GM12878 (cell line): ENCODE measurements around the gene CLDN6. TPM values are rescaled to one million over a fixed set of nuclear protein-coding genes. Genes with fewer than 3 reads are reported as not detected.

Experiments used
- ATAC-seq: fragments of 200-7000 bp; cut with Tn5 transposase; 3 replicates; pipeline ENCODE4 v1.9.1; 2020; ENCODE audit warnings: mild to moderate bottlenecking, moderate library complexity
- BruUV-seq: library from RNA; stranded (reverse); fragments of 400-500 nt; replicated peaks from 2 replicates; lab custom pipeline; 2021; lab: Mats Ljungman, UMichigan
- CTCF ChIA-PET: fragments of 300-600 bp; sonication (Branson Sonifier 250); formaldehyde crosslinking; extraction: SDS; loops from one replicate; lab custom pipeline; 2021; ENCODE audit warnings: inconsistent platforms; lab: Yijun Ruan, JAX
- POLR2A ChIA-PET: fragments of 350-600 bp; formaldehyde crosslinking; extraction: SDS; loops from one replicate; lab custom pipeline; 2021; ENCODE audit warnings: inconsistent platforms; lab: Charles Lee
- RAD21 ChIA-PET: fragments of 300-600 bp; sonication (Branson Sonifier 250); formaldehyde crosslinking; loops from one replicate; lab custom pipeline; 2023; ENCODE audit warnings: antibody characterized with exemption; ENCODE audit not compliant: unreplicated experiment; lab: Charles Lee
- SMC1A ChIA-PET: fragments of 300-600 bp; sonication (Branson Sonifier 250); formaldehyde crosslinking; loops from one replicate; lab custom pipeline; 2023; ENCODE audit not compliant: unreplicated experiment, uncharacterized antibody; lab: Charles Lee
- DNase-seq: peaks from one replicate; pipeline ENCODE4 v3.0.0-alpha.2; 2011; ENCODE audit warnings: low read depth, low spot score
- FAIRE-seq: peaks from 3 replicates; lab custom pipeline; 2011; peaks lifted over from hg19 to GRCh38; lab: Jason Lieb, UNC
- H2AFZ ChIP-seq: 2 replicates; pipeline ENCODE4 v1.6.0; 2011; ENCODE audit warnings: low read depth, low read length, control low read depth; ENCODE audit not compliant: control insufficient read depth
- H3K27ac ChIP-seq: 2 replicates; pipeline ENCODE4 v1.5.1; 2011; ENCODE audit warnings: control low read depth; ENCODE audit not compliant: control insufficient read depth, insufficient read depth
- H3K27me3 ChIP-seq, 2 experiments: replicated peaks in 1 of 2; 2 replicates each; pipeline versions ENCODE4 v1.6.0 to v1.6.1; 2011; ENCODE audit warnings: low read length in 1 of 2; ENCODE audit not compliant: control insufficient read depth in 2 of 2, insufficient read depth in 2 of 2
- H3K36me3 ChIP-seq, 2 experiments: 2 replicates each; pipeline ENCODE4 v1.5.1; 2011; ENCODE audit warnings: low read length in 1 of 2; ENCODE audit not compliant: control insufficient read depth in 2 of 2, insufficient read depth in 2 of 2
- H3K4me1 ChIP-seq: 2 replicates; pipeline ENCODE4 v1.6.1; 2011; ENCODE audit warnings: mild to moderate bottlenecking, low read length, moderate library complexity, mixed read lengths; ENCODE audit not compliant: control insufficient read depth, insufficient read depth
- H3K4me2 ChIP-seq: 2 replicates; pipeline ENCODE4 v1.6.0; 2011; ENCODE audit warnings: control low read depth; ENCODE audit not compliant: control insufficient read depth, insufficient read depth
- H3K4me3 ChIP-seq: fragments of 200-600 bp; sonication (generic); 2 replicates; pipeline ENCODE4 v1.5.1; 2016
- H3K79me2 ChIP-seq: 2 replicates; pipeline ENCODE4 v1.6.0; 2011; ENCODE audit warnings: low read length; ENCODE audit not compliant: control insufficient read depth, insufficient read depth
- H3K9ac ChIP-seq: 2 replicates; pipeline ENCODE4 v1.8.0; 2011; ENCODE audit warnings: low read length, control low read depth, mixed read lengths; ENCODE audit not compliant: control insufficient read depth, insufficient read depth
- H3K9me3 ChIP-seq: replicated peaks from 3 replicates; pipeline ENCODE4 v1.5.1; 2011; ENCODE audit warnings: mild to moderate bottlenecking, low read length; ENCODE audit not compliant: control insufficient read depth, insufficient read depth
- H4K20me1 ChIP-seq: 2 replicates; pipeline ENCODE4 v1.6.0; 2011; ENCODE audit not compliant: control insufficient read depth, insufficient read depth
- ATF7 ChIP-seq: fragments of 450-650 bp; IDR thresholded peaks from 2 replicates; pipeline ENCODE4 v1.6.1; 2016; ENCODE audit warnings: low read depth, mild to moderate bottlenecking
- BCL11A ChIP-seq: IDR thresholded peaks from 2 replicates; pipeline ENCODE4 v1.6.1; 2011; ENCODE audit warnings: low read depth, low read length
- CHD2 ChIP-seq: IDR thresholded peaks from 2 replicates; pipeline ENCODE4 v1.6.1; 2011; ENCODE audit warnings: low read depth, low read length, improper control_type of control experiment, borderline replicate concordance
- DPF2 ChIP-seq: fragments of 450-650 bp; IDR thresholded peaks from 2 replicates; pipeline ENCODE4 v1.6.1; 2017; ENCODE audit warnings: mild to moderate bottlenecking
- EGR1 ChIP-seq, 2 experiments: IDR thresholded peaks; 1 replicate in 1 of 2; 2 replicates in 1 of 2; pipeline ENCODE4 v1.6.1; 2011 to 2012; ENCODE audit warnings: low read depth in 2 of 2, low read length in 2 of 2, borderline replicate concordance in 1 of 2, mild to moderate bottlenecking in 1 of 2, moderate library complexity in 1 of 2
- HCFC1 ChIP-seq: fragments of 150-350 bp; IDR thresholded peaks from 2 replicates; pipeline ENCODE4 v1.6.1; 2014; ENCODE audit warnings: low read length
- HDGF ChIP-seq: fragments of 450-650 bp; IDR thresholded peaks from 2 replicates; pipeline ENCODE4 v1.6.1; 2016; ENCODE audit warnings: antibody characterized with exemption
- IKZF1 ChIP-seq: fragments of 450-650 bp; conservative IDR thresholded peaks from 2 replicates; pipeline ENCODE4 v1.6.1; 2017; ENCODE audit warnings: antibody characterized with exemption, mild to moderate bottlenecking
- KAT2A ChIP-seq: conservative IDR thresholded peaks from 2 replicates; pipeline ENCODE4 v1.6.1; 2011; ENCODE audit warnings: low read depth, low read length; ENCODE audit not compliant: control insufficient read depth
- KLF5 ChIP-seq: fragments of 450-650 bp; IDR thresholded peaks from 2 replicates; pipeline ENCODE4 v1.6.1; 2014; ENCODE audit warnings: mild to moderate bottlenecking; ENCODE audit not compliant: partially characterized antibody
- LARP7 ChIP-seq: fragments of 450-650 bp; IDR thresholded peaks from 2 replicates; pipeline ENCODE4 v1.6.1; 2017; ENCODE audit warnings: mild to moderate bottlenecking
- NFIC ChIP-seq: IDR thresholded peaks from 2 replicates; pipeline ENCODE4 v1.6.1; 2012; ENCODE audit warnings: low read depth, mild to moderate bottlenecking, inconsistent platforms, low read length, moderate library complexity
- NR2C2 ChIP-seq: IDR thresholded peaks from 2 replicates; pipeline ENCODE4 v1.6.1; 2011; ENCODE audit warnings: borderline replicate concordance, low read depth; ENCODE audit not compliant: control insufficient read depth, insufficient read length
- PAX5 ChIP-seq: IDR thresholded peaks from 2 replicates; pipeline ENCODE4 v1.6.1; 2011; ENCODE audit warnings: low read depth, low read length, borderline replicate concordance
- PAX8 ChIP-seq: fragments of 450-650 bp; IDR thresholded peaks from 2 replicates; pipeline ENCODE4 v1.6.1; 2017; ENCODE audit warnings: mild to moderate bottlenecking, moderate library complexity
- POLR2A ChIP-seq: IDR thresholded peaks from 2 replicates; pipeline ENCODE4 v1.6.1; 2011; ENCODE audit warnings: low read depth, mild to moderate bottlenecking, low read length
- RAD51 ChIP-seq: fragments of 450-650 bp; IDR thresholded peaks from 2 replicates; pipeline ENCODE4 v1.6.1; 2016; ENCODE audit warnings: moderate library complexity, mild to moderate bottlenecking, inconsistent platforms
- SMAD1 ChIP-seq: fragments of 450-650 bp; IDR thresholded peaks from 2 replicates; pipeline ENCODE4 v1.6.1; 2018; ENCODE audit warnings: mild to moderate bottlenecking, low read depth; ENCODE audit not compliant: partially characterized antibody
- ZNF24 ChIP-seq: fragments of 450-650 bp; IDR thresholded peaks from 2 replicates; pipeline ENCODE4 v1.6.1; 2017; ENCODE audit warnings: antibody characterized with exemption, mild to moderate bottlenecking
- ZSCAN29 ChIP-seq: fragments of 450-650 bp; IDR thresholded peaks from 2 replicates; pipeline ENCODE4 v1.6.1; 2017; ENCODE audit warnings: mild to moderate bottlenecking, moderate library complexity
- WGBS: methylation state at CpG from one replicate; pipeline ENCODE4 v1.1.6; 2016; ENCODE audit warnings: low lambda C conversion rate; ENCODE audit not compliant: insufficient replicate concordance, insufficient coverage; ENCODE audit errors: missing lambda C conversion rate; 5-methylcytosine and 5-hydroxymethylcytosine counted together
- in situ Hi-C: fragments of 300-500 bp; cut with MboI; formaldehyde crosslinking; loops from 9 replicates; pipeline ENCODE4 v1.14.3; 2018; ENCODE audit warnings: mixed read lengths
- intact Hi-C: fragments of 100-400 bp; cut with micrococcal nuclease; formaldehyde crosslinking; loops from one replicate; pipeline ENCODE4 v1.14.2; 2022; ENCODE audit not compliant: unreplicated experiment
- polyA plus RNA-seq, 11 experiments: library from polyadenylated mRNA; depleted of rRNA in 4 of 11; unstranded in 6 of 11; stranded (reverse) in 5 of 11; fragments of >200 nt; fragmentation: Nextera tagmentation in 4 of 11; fragmentation: Illumina TruSeq in 1 of 11; extraction: Ambion mirVana in 4 of 11; extraction: Trizol in 1 of 11; gene quantifications; 1 replicate in 1 of 11; 2 replicates in 10 of 11; pipeline versions ENCODE4 v1.2.1 to v1.2.3, GENCODE V29; 2011 to 2016; ENCODE audit warnings: inconsistent platforms in 2 of 11, missing spikeins in 2 of 11, low read depth in 1 of 11
- total RNA-seq, 4 experiments: library from RNA; depleted of rRNA in 3 of 4; stranded (reverse); fragments of >200 nt in 3 of 4; fragmentation: Illumina TruSeq in 1 of 4; extraction: Trizol in 1 of 4; gene quantifications; 2 replicates each; pipeline versions ENCODE4 v1.2.1 to v1.2.3, GENCODE V29; 2013 to 2021
- TF ChIP-seq, protein P1 (sequence below), 3 experiments: IDR thresholded peaks in 2 of 3; conservative IDR thresholded peaks in 1 of 3; 2 replicates each; pipeline ENCODE4 v1.5.1; 2011; ENCODE audit warnings: low read depth in 3 of 3, low read length in 3 of 3, mild to moderate bottlenecking in 3 of 3, control low read depth in 2 of 3, moderate library complexity in 2 of 3, inconsistent platforms in 1 of 3, mixed read lengths in 1 of 3; ENCODE audit not compliant: control insufficient read depth in 2 of 3, insufficient read depth in 1 of 3; ENCODE audit errors: extremely low read depth in 1 of 3
- TF ChIP-seq, protein P2 (sequence below): fragments of 150-350 bp; IDR thresholded peaks from 2 replicates; pipeline ENCODE4 v1.6.1; 2014; ENCODE audit warnings: mild to moderate bottlenecking, low read depth, low read length

The CLDN6 gene
- total and polyA plus RNA-seq, 10 of the 15 experiments (the other 5 are each of a cell fraction or from before 2014, with no cell fraction given): 0.15 to 0.26 (median 0.23) TPM; not detected in 7

DNA sequence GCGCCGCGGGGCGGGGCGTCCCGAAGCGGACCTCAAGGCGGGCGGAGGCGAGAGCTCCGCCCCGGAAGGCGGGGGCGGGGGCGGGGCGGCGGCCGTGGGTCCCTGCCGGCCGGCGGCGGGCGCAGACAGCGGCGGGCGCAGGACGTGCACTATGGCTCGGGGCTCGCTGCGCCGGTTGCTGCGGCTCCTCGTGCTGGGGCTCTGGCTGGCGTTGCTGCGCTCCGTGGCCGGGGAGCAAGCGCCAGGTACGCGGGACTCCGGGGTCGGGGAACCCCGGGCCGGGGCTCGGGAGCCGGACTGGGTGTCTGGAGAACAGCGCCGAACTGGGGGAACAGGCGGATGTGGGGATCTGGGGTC is 2.2 kb upstream of the CLDN6 start, which contains the start of gene TNFRSF12A:
TNFRSF12A (plus strand) TSS at position 122 of the 357 bp plus-strand sequence; CDS start at position 152, 30 bp downstream.
- H2AFZ ChIP-seq: peak within 1 kb of the TSS; percentile 87
- SMC1A ChIA-PET: no interaction called here
- H3K27me3 ChIP-seq: no peaks in the 10 kb centered on the region
- 1% methylated on average over 34 of the region's 49 CpGs for WGBS
- DNase-seq (no peak), FAIRE-seq (no peak), ATAC-seq (peak; percentile 56)
- H3K27ac ChIP-seq: no peak within 1 kb of the TSS
- intact Hi-C loops (no loop called here), in situ Hi-C loops (no loop called here)
- peak within 1 kb of the TSS; percentile 73 for H3K4me3 ChIP-seq
- POLR2A ChIA-PET: interaction anchor here (0.7 to 1.5 kb wide), 4 partner anchors 10 to 137 kb away, joined by 3 to 5 read pairs (median 4); partner anchors contain the start of gene FLYWCH2
- H3K4me2 ChIP-seq: peak within 1 kb of the TSS; percentile 83
- H3K4me1 ChIP-seq: peaks cover 25% of the 10 kb centered on the region
- H3K9me3 ChIP-seq: no peaks in the 10 kb centered on the region
- CTCF ChIA-PET: interaction anchor here (0.9 to 18.2 kb wide), 4 partner anchors 8 to 112 kb away, joined by 4 to 421 read pairs (median 14); no protein-coding TSS in a partner anchor
- H4K20me1 ChIP-seq: no peaks in the 10 kb centered on the region
- RAD21 ChIA-PET: interaction anchor here (1.1 to 2.2 kb wide), 7 partner anchors 8 to 39 kb away, joined by 3 to 21 read pairs (median 5); no protein-coding TSS in a partner anchor
- no peaks in the 10 kb centered on the region for H3K79me2 ChIP-seq
- H3K9ac ChIP-seq: no peak within 1 kb of the TSS; the same call in 1 of the 2 replicates
- no peaks in the 10 kb centered on the region; a peak in 1 of 4 replicates for H3K36me3 ChIP-seq
- no TSS peak for BruUV-seq
- TF ChIP-seq CHD2 (0 out of 2 replicates have a peak, but pooled peaks have one; percentile 14), KLF5 (no peak), IKZF1 (0 out of 2 replicates have a peak, but pooled peaks have one; percentile 41), NR2C2 (no peak), KAT2A (no peak), ZSCAN29 (no peak), RAD51 (no peak), DPF2 (peak; percentile 44; the same call in 1 of the 2 replicates), PAX8 (no peak), POLR2A (peak; percentile 85), HCFC1 (no peak), BCL11A (no peak), NFIC (no peak), SMAD1 (no peak), EGR1 (IDR thresholded peaks at IDR 0.05; ENCODE audit: borderline replicate concordance in 1 of 2, low read depth in 2 of 2, low read length in 2 of 2) (peak in 1 of 2 experiments; percentile 100; a peak in 2 of 3 replicates), HDGF (no peak), LARP7 (0 out of 2 replicates have a peak, but pooled peaks have one; percentile 24), PAX5 (no peak), ATF7 (no peak), ZNF24 (no peak)
- TF ChIP-seq, protein P1, sequence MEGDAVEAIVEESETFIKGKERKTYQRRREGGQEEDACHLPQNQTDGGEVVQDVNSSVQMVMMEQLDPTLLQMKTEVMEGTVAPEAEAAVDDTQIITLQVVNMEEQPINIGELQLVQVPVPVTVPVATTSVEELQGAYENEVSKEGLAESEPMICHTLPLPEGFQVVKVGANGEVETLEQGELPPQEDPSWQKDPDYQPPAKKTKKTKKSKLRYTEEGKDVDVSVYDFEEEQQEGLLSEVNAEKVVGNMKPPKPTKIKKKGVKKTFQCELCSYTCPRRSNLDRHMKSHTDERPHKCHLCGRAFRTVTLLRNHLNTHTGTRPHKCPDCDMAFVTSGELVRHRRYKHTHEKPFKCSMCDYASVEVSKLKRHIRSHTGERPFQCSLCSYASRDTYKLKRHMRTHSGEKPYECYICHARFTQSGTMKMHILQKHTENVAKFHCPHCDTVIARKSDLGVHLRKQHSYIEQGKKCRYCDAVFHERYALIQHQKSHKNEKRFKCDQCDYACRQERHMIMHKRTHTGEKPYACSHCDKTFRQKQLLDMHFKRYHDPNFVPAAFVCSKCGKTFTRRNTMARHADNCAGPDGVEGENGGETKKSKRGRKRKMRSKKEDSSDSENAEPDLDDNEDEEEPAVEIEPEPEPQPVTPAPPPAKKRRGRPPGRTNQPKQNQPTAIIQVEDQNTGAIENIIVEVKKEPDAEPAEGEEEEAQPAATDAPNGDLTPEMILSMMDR (IDR thresholded peaks at IDR 0.05 in 2 of 3, conservative IDR thresholded peaks at IDR 0.05 in 1 of 3; ENCODE audit: control insufficient read depth in 2 of 3, extremely low read depth in 1 of 3, insufficient read depth in 1 of 3, low read depth in 3 of 3, low read length in 3 of 3): 0 out of 6 replicates have a peak, but pooled peaks of 1 of the 3 experiments have one; percentile 1
- TF ChIP-seq, protein P2, sequence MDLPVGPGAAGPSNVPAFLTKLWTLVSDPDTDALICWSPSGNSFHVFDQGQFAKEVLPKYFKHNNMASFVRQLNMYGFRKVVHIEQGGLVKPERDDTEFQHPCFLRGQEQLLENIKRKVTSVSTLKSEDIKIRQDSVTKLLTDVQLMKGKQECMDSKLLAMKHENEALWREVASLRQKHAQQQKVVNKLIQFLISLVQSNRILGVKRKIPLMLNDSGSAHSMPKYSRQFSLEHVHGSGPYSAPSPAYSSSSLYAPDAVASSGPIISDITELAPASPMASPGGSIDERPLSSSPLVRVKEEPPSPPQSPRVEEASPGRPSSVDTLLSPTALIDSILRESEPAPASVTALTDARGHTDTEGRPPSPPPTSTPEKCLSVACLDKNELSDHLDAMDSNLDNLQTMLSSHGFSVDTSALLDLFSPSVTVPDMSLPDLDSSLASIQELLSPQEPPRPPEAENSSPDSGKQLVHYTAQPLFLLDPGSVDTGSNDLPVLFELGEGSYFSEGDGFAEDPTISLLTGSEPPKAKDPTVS: no peak
